G401.6 (cell line): ENCODE results near the gene LHX6.

Experiments
- FAIRE-seq: peaks from 2 replicates; lab custom pipeline; 2012; peaks lifted over from hg19 to GRCh38; lab: Jason Lieb, UNC

The LHX6 gene

GRCh38 chr9:122234022-122234748 lies 5.4 kb upstream of the LHX6 start:
- no peak for FAIRE-seq

- FAIRE-seq: no peak
Observed at GRCh38 chr9:122232796-122233306, 4.1 kb upstream of the LHX6 start.

- FAIRE-seq: no peak
Observed at GRCh38 chr9:122229485-122229837, 704 bp upstream of the LHX6 start.

- FAIRE-seq: no peak
Observed at GRCh38 chr9:122228191-122228567, 578 bp downstream of the LHX6 start.

GRCh38 chr9:122227575-122227900 lies 1.2 kb downstream of the LHX6 start:
- FAIRE-seq: no peak

- no peak for FAIRE-seq
Observed at GRCh38 chr9:122226758-122227574, 1.8 kb downstream of the LHX6 start.

GRCh38 chr9:122226142-122226757 lies 2.5 kb downstream of the LHX6 start:
- no peak for FAIRE-seq

- FAIRE-seq: no peak
Observed at GRCh38 chr9:122225312-122226141, 3.2 kb downstream of the LHX6 start.

- no peak for FAIRE-seq
Observed at GRCh38 chr9:122223435-122223834, 5.3 kb downstream of the LHX6 start.

GRCh38 chr9:122222791-122223190 lies 6.0 kb downstream of the LHX6 start:
- FAIRE-seq: no peak

- FAIRE-seq: no peak
Observed at GRCh38 chr9:122221183-122221811, 7.5 kb downstream of the LHX6 start.

GRCh38 chr9:122220673-122221182 lies 8.0 kb downstream of the LHX6 start:
- no peak for FAIRE-seq

GRCh38 chr9:122219856-122220672 lies 8.7 kb downstream of the LHX6 start:
- FAIRE-seq: no peak

GRCh38 chr9:122218935-122219855 lies 9.6 kb downstream of the LHX6 start:
- FAIRE-seq: no peak

- FAIRE-seq: no peak
Observed at GRCh38 chr9:122218071-122218934, 10.5 kb downstream of the LHX6 start.

GRCh38 chr9:122217640-122218039 lies 11.1 kb downstream of the LHX6 start:
- no peak for FAIRE-seq

GRCh38 chr9:122216798-122217418 lies 11.8 kb downstream of the LHX6 start:
- no peak for FAIRE-seq

- FAIRE-seq: no peak
Observed at GRCh38 chr9:122216138-122216797, 12.5 kb downstream of the LHX6 start.
